Measurements from ENCODE around the gene CACNA1C. TPM values are rescaled to one million over a fixed set of nuclear protein-coding genes. Genes with fewer than 3 reads are reported as not detected.

The CACNA1C gene
- total RNA-seq, 1 experiment from 2014 or later = not detected

DNA sequence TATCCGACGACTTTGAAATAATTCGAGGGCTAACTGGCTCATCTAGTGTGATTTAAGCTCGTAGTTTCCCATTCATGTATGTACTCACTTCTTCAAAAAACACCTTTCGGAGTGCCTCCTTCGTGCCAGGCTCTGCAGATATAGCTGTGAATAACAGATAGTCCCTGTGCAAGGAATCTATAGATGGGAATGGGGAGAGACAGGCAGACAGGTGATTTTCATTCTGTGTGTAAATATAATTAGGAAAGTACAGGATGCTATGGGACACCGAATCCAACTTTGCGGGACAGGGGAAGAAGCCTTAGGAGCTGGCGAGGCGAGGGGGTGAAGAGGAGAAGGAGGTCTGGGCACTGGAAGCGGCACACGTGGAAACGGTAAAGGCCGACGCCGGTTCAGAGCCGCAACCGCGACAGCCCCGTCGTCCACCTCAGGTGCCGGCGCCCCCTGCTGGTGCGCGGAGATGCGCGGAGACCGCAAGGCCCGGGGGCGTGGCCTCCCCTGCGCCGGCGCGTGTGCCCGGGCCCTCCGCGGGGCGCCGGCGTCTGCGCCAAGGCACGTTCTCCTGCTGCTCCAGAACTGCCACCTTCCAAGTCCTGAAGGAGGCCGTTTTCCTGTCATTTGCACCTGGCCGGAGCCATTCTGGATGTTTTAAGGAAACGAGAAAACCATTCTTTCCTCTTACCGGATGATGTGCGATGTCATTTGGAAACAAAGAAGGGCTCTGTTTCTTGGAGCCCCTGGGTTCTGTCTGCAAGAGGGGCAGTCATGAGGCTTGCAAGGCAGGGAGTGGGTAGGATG is 18.0 kb upstream of the CACNA1C start:
- Histone ChIP-seq H3K9me3 (ENCODE audit: insufficient read depth, low read depth) (no peaks in the 10 kb centered on the region), H3K4me3 (peak overlapping the region; percentile 13; the same call in 1 of the 2 replicates), H3K36me3 (ENCODE audit: low read depth) (no peaks in the 10 kb centered on the region), H3K4me2 (peak overlapping the region; percentile 48), H3K27me3 (ENCODE audit: insufficient read depth, low read depth) (peaks cover 100% of the 10 kb centered on the region), H3F3A (ENCODE audit: insufficient read depth, low read depth) (no peaks in the 10 kb centered on the region), H4K20me1 (ENCODE audit: insufficient read depth) (no peaks in the 10 kb centered on the region), H3K9me2 (ENCODE audit: insufficient read depth) (no peaks in the 10 kb centered on the region), H3K4me1 (replicated peaks; ENCODE audit: insufficient read depth) (no peaks in the 10 kb centered on the region), H2AFZ (no peak overlapping the region; the same call in 1 of the 2 replicates), H3K79me2 (ENCODE audit: low read depth) (no peaks in the 10 kb centered on the region), H3K27ac (no peak overlapping the region)
- ChIA-PET CTCF (interaction anchor here (1.8 kb wide), 1 partner anchor 95 kb away, joined by 4 read pairs; no protein-coding TSS in a partner anchor), POLR2A (ENCODE audit: unreplicated experiment) (no interaction called here)
- DNase-seq = peak in 1 of 2 experiments; percentile 77
- intact Hi-C loops (cut with micrococcal nuclease; ENCODE audit: unreplicated experiment) = loop anchor here (1.0 kb wide), 1 partner anchor 239 kb away; no protein-coding TSS in a partner anchor
- no peak for TF ChIP-seq EZH2 (IDR thresholded peaks at IDR 0.05; ENCODE audit: low read depth)
- TF ChIP-seq, protein P1, sequence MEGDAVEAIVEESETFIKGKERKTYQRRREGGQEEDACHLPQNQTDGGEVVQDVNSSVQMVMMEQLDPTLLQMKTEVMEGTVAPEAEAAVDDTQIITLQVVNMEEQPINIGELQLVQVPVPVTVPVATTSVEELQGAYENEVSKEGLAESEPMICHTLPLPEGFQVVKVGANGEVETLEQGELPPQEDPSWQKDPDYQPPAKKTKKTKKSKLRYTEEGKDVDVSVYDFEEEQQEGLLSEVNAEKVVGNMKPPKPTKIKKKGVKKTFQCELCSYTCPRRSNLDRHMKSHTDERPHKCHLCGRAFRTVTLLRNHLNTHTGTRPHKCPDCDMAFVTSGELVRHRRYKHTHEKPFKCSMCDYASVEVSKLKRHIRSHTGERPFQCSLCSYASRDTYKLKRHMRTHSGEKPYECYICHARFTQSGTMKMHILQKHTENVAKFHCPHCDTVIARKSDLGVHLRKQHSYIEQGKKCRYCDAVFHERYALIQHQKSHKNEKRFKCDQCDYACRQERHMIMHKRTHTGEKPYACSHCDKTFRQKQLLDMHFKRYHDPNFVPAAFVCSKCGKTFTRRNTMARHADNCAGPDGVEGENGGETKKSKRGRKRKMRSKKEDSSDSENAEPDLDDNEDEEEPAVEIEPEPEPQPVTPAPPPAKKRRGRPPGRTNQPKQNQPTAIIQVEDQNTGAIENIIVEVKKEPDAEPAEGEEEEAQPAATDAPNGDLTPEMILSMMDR (conservative IDR thresholded peaks at IDR 0.05) = peak; percentile 74
- BruUV-seq (replicated peaks) = no TSS peak

DNA sequence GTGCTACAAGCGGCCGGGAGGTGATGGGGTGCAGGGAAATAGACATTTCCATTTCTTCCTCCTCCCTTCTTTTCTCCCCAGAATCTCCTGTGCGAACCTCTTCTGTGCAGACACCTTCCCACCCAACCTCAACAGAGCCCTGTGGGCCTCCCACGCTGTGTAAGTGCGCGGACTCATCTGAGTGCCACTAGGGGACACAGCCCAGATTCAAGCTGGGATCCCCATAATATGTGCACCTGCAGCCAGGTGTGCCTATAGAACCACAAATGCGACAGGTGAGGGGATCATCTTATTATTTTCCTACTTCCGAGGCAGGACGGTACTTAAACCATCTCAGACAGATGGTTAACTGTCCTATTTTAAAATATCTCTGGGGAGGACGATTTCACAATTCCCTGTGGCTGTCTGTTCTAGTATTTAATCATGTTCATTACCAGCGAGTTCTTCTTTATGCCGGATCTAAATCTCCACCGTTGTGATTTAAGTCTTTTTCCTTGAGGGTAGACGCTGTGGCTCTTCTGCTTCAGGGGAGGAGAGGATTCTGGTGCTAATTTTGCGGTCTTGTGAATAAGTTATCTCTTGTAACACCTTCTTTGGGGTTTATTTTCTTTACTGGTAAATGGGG is 17.2 kb upstream of the CACNA1C start:
- no peak overlapping the region for H3K27ac ChIP-seq
- no peak for DNase-seq
- no peaks in the 10 kb centered on the region for H3K36me3 ChIP-seq (ENCODE audit: low read depth)
- no peak overlapping the region for H3K4me3 ChIP-seq
- ChIA-PET POLR2A (ENCODE audit: unreplicated experiment) (no interaction called here), CTCF (no interaction called here)
- H3K4me2 ChIP-seq = no peak overlapping the region
- H4K20me1 ChIP-seq (ENCODE audit: insufficient read depth) = no peaks in the 10 kb centered on the region
- TF ChIP-seq, protein P1 (conservative IDR thresholded peaks at IDR 0.05) = no peak
- no peak for TF ChIP-seq EZH2 (IDR thresholded peaks at IDR 0.05; ENCODE audit: low read depth)
- intact Hi-C loops (cut with micrococcal nuclease; ENCODE audit: unreplicated experiment) = loop anchor here (1.0 kb wide), 1 partner anchor 239 kb away; no protein-coding TSS in a partner anchor
- H3K27me3 ChIP-seq (ENCODE audit: insufficient read depth, low read depth) = peaks cover 100% of the 10 kb centered on the region
- no peaks in the 10 kb centered on the region for H3K9me2 ChIP-seq (ENCODE audit: insufficient read depth)
- H3K4me1 ChIP-seq (replicated peaks; ENCODE audit: insufficient read depth) = no peaks in the 10 kb centered on the region
- H3F3A ChIP-seq (ENCODE audit: insufficient read depth, low read depth) = no peaks in the 10 kb centered on the region
- H3K79me2 ChIP-seq (ENCODE audit: low read depth) = no peaks in the 10 kb centered on the region
- no peak overlapping the region for H2AFZ ChIP-seq
- no peaks in the 10 kb centered on the region for H3K9me3 ChIP-seq (ENCODE audit: insufficient read depth, low read depth)
- BruUV-seq (replicated peaks) = no TSS peak

DNA sequence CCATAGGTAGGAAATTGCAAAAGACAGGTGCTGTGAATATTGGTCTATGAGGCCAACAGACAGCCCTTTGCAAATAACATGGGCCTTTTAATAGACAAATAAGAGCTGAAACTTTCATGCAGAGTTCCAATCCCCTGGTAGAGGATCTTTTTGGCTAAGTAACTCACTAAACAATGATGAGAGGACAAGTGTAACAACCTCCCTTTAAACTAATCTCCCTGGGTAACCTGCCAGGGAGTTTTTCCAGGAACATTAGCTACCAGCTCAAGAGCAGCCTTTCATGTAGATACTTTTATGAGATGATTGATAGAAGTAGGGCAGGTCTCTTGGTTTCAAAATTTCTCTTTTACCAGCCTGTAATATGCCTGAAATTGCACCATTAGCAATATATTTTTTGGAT is 13.8 kb upstream of the CACNA1C start:
- POLR2A ChIA-PET (ENCODE audit: unreplicated experiment) = no interaction called here
- H3K27me3 ChIP-seq (ENCODE audit: insufficient read depth, low read depth) = peaks cover 94% of the 10 kb centered on the region

More for the DNA sequence above, 13.8 kb upstream of the CACNA1C start:
- H3K27ac ChIP-seq = no peak overlapping the region
- DNase-seq = no peak
- H3K4me3 ChIP-seq = no peak overlapping the region
- H3K4me1 ChIP-seq (replicated peaks; ENCODE audit: insufficient read depth) = no peaks in the 10 kb centered on the region
- H2AFZ ChIP-seq = no peak overlapping the region
- intact Hi-C loops (cut with micrococcal nuclease; ENCODE audit: unreplicated experiment) = no loop called here
- H3K9me2 ChIP-seq (ENCODE audit: insufficient read depth) = no peaks in the 10 kb centered on the region
- no peaks in the 10 kb centered on the region for H3K79me2 ChIP-seq (ENCODE audit: low read depth)
- H3K36me3 ChIP-seq (ENCODE audit: low read depth) = no peaks in the 10 kb centered on the region
- H4K20me1 ChIP-seq (ENCODE audit: insufficient read depth) = no peaks in the 10 kb centered on the region
- no peaks in the 10 kb centered on the region for H3K9me3 ChIP-seq (ENCODE audit: insufficient read depth, low read depth)
- no peak overlapping the region for H3K4me2 ChIP-seq
- TF ChIP-seq, protein P1 (conservative IDR thresholded peaks at IDR 0.05) = no peak
- no peak for TF ChIP-seq EZH2 (IDR thresholded peaks at IDR 0.05; ENCODE audit: low read depth)
- no TSS peak for BruUV-seq (replicated peaks)
- no peaks in the 10 kb centered on the region for H3F3A ChIP-seq (ENCODE audit: insufficient read depth, low read depth)
- CTCF ChIA-PET = no interaction called here

All from PC-9 (cell line).